Aorta (tissue), 5 donors: ENCODE measurements around the gene ZFP91. TPM values are rescaled to one million over a fixed set of nuclear protein-coding genes. Genes with fewer than 3 reads are reported as not detected.

Experiments used
- ATAC-seq: fragments of 200-7000 bp; cut with Tn5 transposase; one replicate; pipeline ENCODE4 v1.9.1; 2022; ENCODE audit warnings: moderate library complexity; ENCODE audit not compliant: low FRiP score
- DNase-seq, 2 donors: peaks; one replicate each; pipeline ENCODE4 v3.0.0-alpha.2; 2020
- H3K27ac ChIP-seq, 2 donors: one replicate each; pipeline ENCODE4 v1.5.1; 2013; ENCODE audit warnings: low read length in 2 of 2, mild to moderate bottlenecking in 2 of 2, moderate library complexity in 2 of 2, control low read depth in 1 of 2, inconsistent platforms in 1 of 2, low read depth in 1 of 2
- H3K27me3 ChIP-seq, 2 donors: one replicate each; pipeline ENCODE4 v1.6.1; 2013; ENCODE audit warnings: control low read depth in 1 of 2, low read length in 1 of 2, mild to moderate bottlenecking in 1 of 2, moderate library complexity in 1 of 2; ENCODE audit not compliant: insufficient read depth in 2 of 2, control insufficient read depth in 1 of 2
- H3K36me3 ChIP-seq, 2 donors: one replicate each; pipeline ENCODE4 v1.6.1; 2013; ENCODE audit warnings: control low read depth in 1 of 2, low read length in 1 of 2, mild to moderate bottlenecking in 1 of 2; ENCODE audit not compliant: insufficient read depth in 2 of 2, control insufficient read depth in 1 of 2
- H3K4me1 ChIP-seq, 2 donors: one replicate each; pipeline ENCODE4 v1.6.1; 2013; ENCODE audit warnings: low read length in 2 of 2, control low read depth in 1 of 2, mild to moderate bottlenecking in 1 of 2, moderate library complexity in 1 of 2; ENCODE audit not compliant: insufficient read depth in 2 of 2, control insufficient read depth in 1 of 2
- H3K4me3 ChIP-seq, 2 donors: one replicate each; pipeline ENCODE4 v1.5.1; 2013; ENCODE audit warnings: low read length in 2 of 2, control low read depth in 1 of 2, mild to moderate bottlenecking in 1 of 2
- H3K9me3 ChIP-seq: one replicate; pipeline ENCODE4 v1.6.1; 2013; ENCODE audit warnings: mild to moderate bottlenecking, low read length; ENCODE audit not compliant: control insufficient read depth
- WGBS, 2 donors: extraction: QIAGEN DNeasy Blood & Tissue Kit; methylation state at CpG; one replicate each; pipeline ENCODE4 v1.1.7; 2013; 5-methylcytosine and 5-hydroxymethylcytosine counted together
- intact Hi-C, 2 donors: fragments of 100-400 bp; cut with DNase I; formaldehyde crosslinking; loops; one replicate each; pipeline versions ENCODE4 v1.14.2 to v1.15.0; 2022
- polyA plus RNA-seq, 2 donors: library from polyadenylated mRNA; stranded (reverse); fragments of 200-250 nt; gene quantifications; one replicate each; pipeline ENCODE4 v1.2.3, GENCODE V29; 2013
- total RNA-seq, 2 donors: library from RNA; stranded (reverse); fragmentation: NEBNext Ultra II Directional; extraction: Animal tissue kit (Norgen Biotek cat#: 25700); gene quantifications; one replicate each; pipeline ENCODE4 v1.2.1, GENCODE V29; 2021
- donor health status: healthy with polysubstance abuse.
- donor health status: Bipolar disorder and iron deficiency.
- donor health status: DM: no; HTN: no; CAD: no.
- donor health status: DM: no; HTN: no; CAD: no.
- donor health status: DM: yes; HTN: yes; CAD: no.

Gene ZFP91
- total and polyA plus RNA-seq, 4 donors, result 20.3 to 57.1 (median 44.7) TPM

DNA sequence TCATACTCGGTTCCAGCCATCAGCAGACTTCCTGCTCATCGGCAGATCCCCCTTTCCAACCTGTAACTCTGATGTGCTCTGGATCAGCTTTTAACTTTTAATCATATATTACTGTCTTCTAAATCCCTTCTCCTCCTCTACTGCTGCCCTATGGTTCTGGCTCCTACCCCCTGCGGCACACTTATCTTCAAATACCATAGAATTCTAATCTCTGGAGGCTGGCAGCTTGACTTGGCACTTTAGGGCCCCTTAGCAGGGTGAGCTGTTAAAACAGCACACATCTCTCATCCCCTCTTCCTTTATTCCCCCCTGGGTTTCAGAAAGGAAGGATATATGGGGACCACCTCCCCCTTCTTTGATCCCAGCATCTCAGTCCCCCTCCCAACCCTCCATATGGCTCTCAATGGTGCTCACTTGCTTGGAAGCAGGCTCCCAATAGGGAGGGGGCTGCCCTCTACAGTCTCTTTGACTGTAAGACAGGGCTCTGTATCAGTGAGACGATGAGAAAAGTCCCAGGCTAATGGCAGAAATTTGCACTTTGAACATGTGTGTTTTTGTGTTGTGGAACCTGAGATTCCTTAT is 39.2 kb downstream of the ZFP91 start:
- H3K36me3 ChIP-seq, result peaks cover under 1 to 5% of the 10 kb centered on the region in 2 donors
- no peaks in the 10 kb centered on the region for H3K4me1 ChIP-seq
- intact Hi-C loops, result no loop called here
- ATAC-seq (no peak), DNase-seq (no peak)
- no peaks in the 10 kb centered on the region for H3K27me3 ChIP-seq
- 75 to 76% methylated on average over 4 of the region's 4 CpGs for WGBS, 2 donors
- H3K9me3 ChIP-seq, result no peaks in the 10 kb centered on the region
- no peak overlapping the region for H3K27ac ChIP-seq
- no peak overlapping the region for H3K4me3 ChIP-seq

DNA sequence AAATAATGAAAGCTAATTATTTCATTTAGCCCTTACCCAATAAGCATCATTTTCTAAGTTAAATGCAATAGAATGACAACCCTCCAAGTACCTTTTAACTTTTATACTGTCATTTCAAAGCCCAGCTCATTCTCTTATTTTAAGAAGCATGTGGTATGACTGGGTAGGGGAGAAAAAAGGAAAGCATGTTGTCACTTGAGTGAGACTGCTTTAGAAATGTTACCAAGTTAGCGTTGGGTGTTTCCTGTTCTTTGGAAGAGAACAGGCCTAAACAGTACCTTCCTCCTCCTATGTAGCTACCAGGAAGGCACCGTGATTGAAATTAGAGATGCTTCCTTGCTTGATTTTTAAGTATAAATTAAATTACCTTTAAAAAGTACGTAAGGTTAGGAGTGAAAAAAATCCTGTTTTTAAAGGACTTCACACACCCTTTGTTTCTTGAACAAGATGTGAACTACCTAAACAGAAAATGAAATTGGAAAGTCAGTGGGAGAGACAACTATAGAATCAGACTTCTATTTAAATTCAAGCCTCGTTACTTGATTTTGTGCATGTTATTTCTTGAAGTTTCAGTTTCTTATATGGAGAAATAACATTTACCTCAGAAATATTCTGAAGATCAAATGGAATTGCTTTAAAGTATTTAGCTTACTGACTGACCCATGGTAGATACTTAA is 42.9 kb downstream of the ZFP91 start:
- no peak for ATAC-seq
- 88 to 90% methylated on average over 4 of the region's 4 CpGs for WGBS, 2 donors
- peaks cover 6% of the 10 kb centered on the region in 2 donors for H3K36me3 ChIP-seq
- no peak overlapping the region for H3K4me3 ChIP-seq
- no peaks in the 10 kb centered on the region for H3K27me3 ChIP-seq
- intact Hi-C loops, result no loop called here
- H3K4me1 ChIP-seq, result peaks cover 0 to 2% of the 10 kb centered on the region in 2 donors
- no peaks in the 10 kb centered on the region for H3K9me3 ChIP-seq
- no peak overlapping the region for H3K27ac ChIP-seq
- no peak for DNase-seq

DNA sequence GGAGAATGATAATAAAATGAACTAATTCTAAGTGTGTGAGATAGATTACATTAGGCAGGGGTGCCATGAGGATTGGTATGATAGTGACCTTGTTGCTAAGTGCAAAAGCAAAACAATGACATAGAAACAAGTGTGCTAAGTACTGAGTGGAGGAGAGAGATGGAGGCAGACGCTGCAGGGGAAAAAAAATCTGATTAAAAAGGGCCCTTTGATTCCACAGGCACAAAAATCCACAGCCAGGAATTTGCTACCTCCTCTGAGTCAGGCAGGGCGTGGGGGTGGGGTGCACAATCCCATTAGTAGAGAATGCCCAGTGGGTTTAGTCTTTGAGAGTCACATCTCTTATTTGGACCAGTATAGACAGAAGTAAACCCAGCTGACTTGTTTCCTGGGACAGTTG is 43.5 kb downstream of the ZFP91 start, which contains the start of gene CNTF:
CNTF (plus strand) TSS at position 322 of the 400 bp plus-strand sequence. CDS start 88 bp downstream, outside the sequence.
- intact Hi-C loops, result no loop called here
- no peak for ATAC-seq
- Histone ChIP-seq H3K27ac (no peak within 1 kb of the TSS), H3K4me3 (no peak within 1 kb of the TSS), H3K27me3 (no peaks in the 10 kb centered on the region), H3K9me3 (no peaks in the 10 kb centered on the region), H3K4me1 (peaks cover 0 to 2% of the 10 kb centered on the region in 2 donors), H3K36me3 (peaks cover 3 to 6% of the 10 kb centered on the region in 2 donors)
- DNase-seq, result no peak
- WGBS, 2 donors, result 67 to 77% methylated on average over 2 of the region's 2 CpGs

DNA sequence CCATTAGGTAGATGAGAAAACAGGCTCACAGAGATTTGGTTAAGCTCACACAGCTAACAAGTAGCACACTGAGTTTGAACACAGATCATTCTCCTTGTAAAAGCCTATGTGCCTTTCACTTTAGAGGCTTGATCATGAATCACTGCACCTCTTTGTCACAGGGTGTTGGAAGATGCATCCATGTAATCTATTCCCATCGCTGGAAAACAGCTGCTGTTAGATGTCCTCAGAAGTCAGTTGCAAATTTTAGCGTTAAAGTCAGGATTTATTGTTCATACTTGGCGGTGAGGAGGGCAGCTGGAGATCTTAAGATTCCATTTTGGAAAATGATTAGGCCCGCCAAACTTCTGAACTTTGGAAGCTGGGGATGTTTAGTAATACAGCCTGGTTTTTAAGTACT is 46.2 kb downstream of the ZFP91 start:
- Histone ChIP-seq H3K27me3 (no peaks in the 10 kb centered on the region), H3K4me1 (peaks cover 0 to 2% of the 10 kb centered on the region in 2 donors), H3K4me3 (no peak overlapping the region), H3K9me3 (no peaks in the 10 kb centered on the region), H3K36me3 (peaks cover 2 to 6% of the 10 kb centered on the region in 2 donors), H3K27ac (no peak overlapping the region)
- WGBS, 2 donors, result 94 to 97% methylated on average over 4 of the region's 4 CpGs
- ATAC-seq (no peak), DNase-seq (no peak)
- intact Hi-C loops, result no loop called here

DNA sequence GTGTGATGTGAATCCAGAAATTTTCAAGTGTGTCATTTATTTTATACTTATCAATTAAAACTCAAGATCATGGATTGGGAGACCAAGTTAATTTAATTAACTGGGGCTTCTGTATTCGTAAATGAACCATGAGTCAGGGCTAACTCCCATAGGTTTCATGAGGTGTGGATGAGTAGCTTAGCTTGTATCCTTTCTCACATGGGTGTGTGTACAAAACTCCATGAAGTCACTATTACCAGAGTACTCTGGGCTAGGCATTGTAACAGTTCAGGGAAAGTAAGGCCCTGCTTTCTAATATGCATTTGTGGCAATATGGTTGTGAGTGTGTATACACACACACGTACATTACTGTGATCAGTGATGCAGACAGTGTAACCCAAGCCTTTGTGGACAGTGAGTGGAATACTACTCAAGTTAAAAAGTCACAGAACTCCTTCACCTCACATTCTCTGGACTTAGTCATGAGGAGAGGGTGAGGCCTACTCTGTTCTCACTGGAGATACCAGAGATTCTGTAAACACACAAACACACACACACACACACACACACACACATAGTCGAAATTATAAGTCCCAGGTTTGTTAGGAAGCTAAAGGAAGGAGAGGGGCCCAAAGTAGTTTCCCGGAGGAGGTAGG is 47.1 kb downstream of the ZFP91 start:
- ATAC-seq, result no peak
- peaks cover 0 to 2% of the 10 kb centered on the region in 2 donors for H3K4me1 ChIP-seq
- H3K9me3 ChIP-seq, result no peaks in the 10 kb centered on the region

DNA sequence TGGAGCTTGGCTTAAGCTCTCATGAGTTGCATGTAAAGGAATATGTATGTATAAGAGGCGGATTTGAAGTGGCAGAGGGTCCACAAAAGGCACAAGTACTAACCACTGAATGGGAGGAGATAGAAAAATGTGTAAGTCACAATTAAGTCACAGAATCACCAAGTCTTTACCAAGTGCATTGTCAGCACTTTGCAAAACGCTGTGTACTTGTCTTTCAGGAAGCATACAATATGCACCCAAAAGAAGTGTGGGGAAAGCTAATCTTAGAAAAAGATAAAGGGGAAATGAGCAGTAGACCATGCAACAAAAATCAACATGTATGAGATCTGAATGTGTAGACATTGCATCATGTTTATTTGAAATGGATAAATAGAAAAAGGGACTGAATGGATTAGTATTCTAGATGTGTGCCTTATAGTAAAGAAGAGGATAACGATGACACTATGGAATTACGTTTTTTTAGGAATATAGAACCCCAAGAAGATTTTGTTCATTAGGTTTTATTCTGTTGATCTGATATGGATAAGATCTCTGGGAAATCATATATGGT is 48.1 kb downstream of the ZFP91 start:
- Histone ChIP-seq H3K27me3 (no peaks in the 10 kb centered on the region), H3K9me3 (no peaks in the 10 kb centered on the region), H3K27ac (no peak overlapping the region), H3K4me3 (no peak overlapping the region), H3K36me3 (peaks cover 2 to 6% of the 10 kb centered on the region in 2 donors), H3K4me1 (peaks cover 0 to 2% of the 10 kb centered on the region in 2 donors)
- intact Hi-C loops, result no loop called here
- DNase-seq (no peak), ATAC-seq (no peak)
- WGBS, 2 donors, result 77 to 78% methylated on average over 4 of the region's 4 CpGs

More for the DNA sequence above, 47.1 kb downstream of the ZFP91 start:
- intact Hi-C loops, result no loop called here
- no peak for DNase-seq
- Histone ChIP-seq H3K36me3 (peaks cover 2 to 6% of the 10 kb centered on the region in 2 donors), H3K27ac (no peak overlapping the region), H3K4me3 (no peak overlapping the region), H3K27me3 (no peaks in the 10 kb centered on the region)
- WGBS, 2 donors, result 95 to 96% methylated on average over 4 of the region's 4 CpGs

DNA sequence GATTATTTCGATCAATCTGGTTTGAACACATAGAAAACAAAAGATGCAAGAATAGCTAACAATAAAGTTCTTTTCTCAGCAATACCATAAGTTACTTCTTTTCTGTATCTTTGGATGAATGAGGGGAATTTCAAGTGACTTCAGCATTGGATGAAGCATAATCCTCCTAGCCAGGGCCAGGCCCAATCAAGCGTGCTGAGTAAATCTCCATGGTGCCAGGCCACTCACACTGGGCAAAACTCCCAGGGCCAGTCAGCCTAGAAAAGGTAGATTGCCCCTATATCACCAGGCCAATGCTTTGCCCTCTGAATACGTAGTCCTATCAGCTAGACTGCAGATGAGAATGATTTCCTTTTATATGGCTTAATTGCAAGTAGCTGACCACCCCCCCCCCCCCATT is 49.6 kb downstream of the ZFP91 start:
- Histone ChIP-seq H3K27ac (no peak overlapping the region), H3K36me3 (peaks cover 2 to 6% of the 10 kb centered on the region in 2 donors), H3K4me1 (peaks cover 0 to 2% of the 10 kb centered on the region in 2 donors), H3K4me3 (no peak overlapping the region), H3K9me3 (no peaks in the 10 kb centered on the region), H3K27me3 (no peaks in the 10 kb centered on the region)
- DNase-seq, result no peak
- WGBS, 2 donors, result 46 to 50% methylated on average over 3 of the region's 3 CpGs
- intact Hi-C loops, result no loop called here
- ATAC-seq, result no peak

DNA sequence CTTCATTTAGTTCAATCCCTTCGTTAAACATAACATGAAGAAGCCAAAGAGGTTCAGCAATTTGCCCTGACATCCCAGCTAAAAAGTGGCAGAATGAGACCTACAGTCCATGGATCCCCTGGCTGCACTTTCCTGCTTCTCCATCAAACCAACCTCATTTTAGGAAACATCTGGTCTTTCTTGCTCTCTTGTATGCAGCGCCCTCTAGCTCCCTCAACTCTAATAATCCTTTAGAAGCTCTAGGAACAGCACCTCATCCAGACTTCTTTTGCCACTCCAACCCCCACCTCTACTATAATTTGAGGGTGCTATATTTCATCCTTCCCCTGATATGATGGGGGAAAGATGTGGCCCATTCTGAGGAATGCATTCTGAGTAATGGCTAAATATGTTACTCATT is 51.0 kb downstream of the ZFP91 start:
- peaks cover 0 to 2% of the 10 kb centered on the region in 2 donors for H3K4me1 ChIP-seq
- 31% methylated on average over 2 of the region's 2 CpGs for WGBS, 2 donors
- no peak overlapping the region for H3K27ac ChIP-seq
- no peak overlapping the region for H3K4me3 ChIP-seq
- no peaks in the 10 kb centered on the region for H3K36me3 ChIP-seq
- ATAC-seq (no peak), DNase-seq (no peak)
- intact Hi-C loops, result no loop called here
- no peaks in the 10 kb centered on the region for H3K9me3 ChIP-seq
- no peaks in the 10 kb centered on the region for H3K27me3 ChIP-seq
